ACC112 (cell line): ENCODE results near the gene RFX2.

Experiments
- H2AFZ ChIP-seq: fragments of 200-600 bp; sonication (generic); one replicate; pipeline ENCODE4 v1.6.0; 2017; ENCODE audit warnings: antibody characterized with exemption, low read length; ENCODE audit not compliant: unreplicated experiment
- H3K27ac ChIP-seq: fragments of 200-600 bp; sonication (generic); 2 replicates; pipeline ENCODE4 v1.5.1; 2014; ENCODE audit warnings: low read depth, mild to moderate bottlenecking, antibody characterized with exemption, low read length, moderate library complexity
- H3K27me3 ChIP-seq: fragments of 200-600 bp; sonication (generic); 2 replicates; pipeline ENCODE4 v1.6.1; 2014; ENCODE audit warnings: mild to moderate bottlenecking, antibody characterized with exemption, low read length, moderate library complexity, mixed read lengths; ENCODE audit not compliant: insufficient read depth
- H3K36me3 ChIP-seq: fragments of 200-600 bp; sonication (generic); 2 replicates; pipeline ENCODE4 v1.6.1; 2016; ENCODE audit warnings: mild to moderate bottlenecking, antibody characterized with exemption, low read length, moderate library complexity, mixed read lengths; ENCODE audit not compliant: insufficient read depth
- H3K4me1 ChIP-seq: fragments of 200-600 bp; sonication (generic); one replicate; pipeline ENCODE4 v1.6.1; 2016; ENCODE audit warnings: low read length, mixed read lengths; ENCODE audit not compliant: insufficient read depth, unreplicated experiment, control insufficient read depth
- H3K4me3 ChIP-seq: fragments of 200-600 bp; sonication (generic); 2 replicates; pipeline ENCODE4 v1.5.1; 2014; ENCODE audit warnings: mild to moderate bottlenecking, low read depth, low read length
- H3K79me2 ChIP-seq: fragments of 200-600 bp; sonication (generic); one replicate; pipeline ENCODE4 v1.6.0; 2016; ENCODE audit warnings: low read length; ENCODE audit not compliant: control insufficient read depth, unreplicated experiment, insufficient read depth

RFX2 gene

GRCh38 chr19:6103894-6104293, 6.4 kb downstream of the RFX2 start:
- Histone ChIP-seq H3K4me3 (peak overlapping the region; percentile 66; the same call in 1 of the 2 replicates), H2AFZ (no peak overlapping the region), H3K4me1 (peaks cover 33% of the 10 kb centered on the region), H3K27me3 (no peaks in the 10 kb centered on the region), H3K27ac (peak overlapping the region; percentile 99), H3K79me2 (peaks cover 20% of the 10 kb centered on the region), H3K36me3 (no peaks in the 10 kb centered on the region)

GRCh38 chr19:6103217-6103644, 7.1 kb downstream of the RFX2 start:
- H3K4me3 ChIP-seq: peak overlapping the region; percentile 66; the same call in 1 of the 2 replicates
- peaks cover 33% of the 10 kb centered on the region for H3K4me1 ChIP-seq
- H3K36me3 ChIP-seq: no peaks in the 10 kb centered on the region
- peaks cover 20% of the 10 kb centered on the region for H3K79me2 ChIP-seq
- H3K27ac ChIP-seq: peak overlapping the region; percentile 99
- no peak overlapping the region for H2AFZ ChIP-seq
- H3K27me3 ChIP-seq: no peaks in the 10 kb centered on the region

GRCh38 chr19:6101991-6102390, 8.3 kb downstream of the RFX2 start:
- H3K4me3 ChIP-seq: no peak overlapping the region
- no peak overlapping the region for H2AFZ ChIP-seq
- H3K27ac ChIP-seq: 0 out of 2 replicates have a peak overlapping the region, but pooled peaks have one; percentile 99
- no peaks in the 10 kb centered on the region for H3K27me3 ChIP-seq
- no peaks in the 10 kb centered on the region for H3K36me3 ChIP-seq
- peaks cover 20% of the 10 kb centered on the region for H3K79me2 ChIP-seq
- H3K4me1 ChIP-seq: peaks cover 28% of the 10 kb centered on the region

- H3K27ac ChIP-seq: no peak overlapping the region
Measured at GRCh38 chr19:6101291-6101825, 8.9 kb downstream of the RFX2 start.

GRCh38 chr19:6100284-6100915, 9.9 kb downstream of the RFX2 start:
- H3K79me2 ChIP-seq: peaks cover 13% of the 10 kb centered on the region
- no peaks in the 10 kb centered on the region for H3K36me3 ChIP-seq
- H3K27ac ChIP-seq: no peak overlapping the region
- H3K27me3 ChIP-seq: no peaks in the 10 kb centered on the region
- no peak overlapping the region for H2AFZ ChIP-seq
- H3K4me1 ChIP-seq: peaks cover 28% of the 10 kb centered on the region
- no peak overlapping the region for H3K4me3 ChIP-seq

More at GRCh38 chr19:6101291-6101825, 8.9 kb downstream of the RFX2 start:
- peaks cover 28% of the 10 kb centered on the region for H3K4me1 ChIP-seq
- no peak overlapping the region for H3K4me3 ChIP-seq
- no peak overlapping the region for H2AFZ ChIP-seq
- no peaks in the 10 kb centered on the region for H3K27me3 ChIP-seq
- H3K36me3 ChIP-seq: no peaks in the 10 kb centered on the region
- H3K79me2 ChIP-seq: peaks cover 20% of the 10 kb centered on the region

GRCh38 chr19:6099599-6099998, 10.7 kb downstream of the RFX2 start:
- H3K4me3 ChIP-seq: no peak overlapping the region
- peaks cover 11% of the 10 kb centered on the region for H3K79me2 ChIP-seq
- no peak overlapping the region for H2AFZ ChIP-seq
- no peaks in the 10 kb centered on the region for H3K27me3 ChIP-seq
- H3K4me1 ChIP-seq: peaks cover 24% of the 10 kb centered on the region
- no peak overlapping the region for H3K27ac ChIP-seq
- H3K36me3 ChIP-seq: no peaks in the 10 kb centered on the region

- Histone ChIP-seq H3K79me2 (peaks cover 11% of the 10 kb centered on the region), H3K36me3 (no peaks in the 10 kb centered on the region), H3K4me1 (peaks cover 21% of the 10 kb centered on the region), H2AFZ (no peak overlapping the region), H3K27ac (no peak overlapping the region), H3K27me3 (no peaks in the 10 kb centered on the region), H3K4me3 (no peak overlapping the region)
Measured at GRCh38 chr19:6099033-6099432, 11.3 kb downstream of the RFX2 start.

- Histone ChIP-seq H3K27me3 (no peaks in the 10 kb centered on the region), H2AFZ (no peak overlapping the region), H3K27ac (no peak overlapping the region), H3K4me1 (peaks cover 16% of the 10 kb centered on the region), H3K4me3 (no peak overlapping the region), H3K79me2 (peaks cover 11% of the 10 kb centered on the region), H3K36me3 (no peaks in the 10 kb centered on the region)
Measured at GRCh38 chr19:6098574-6098973, 11.7 kb downstream of the RFX2 start.

- no peak overlapping the region for H3K4me3 ChIP-seq
- H3K27me3 ChIP-seq: no peaks in the 10 kb centered on the region
- H3K4me1 ChIP-seq: peaks cover 12% of the 10 kb centered on the region
- H2AFZ ChIP-seq: no peak overlapping the region
- H3K79me2 ChIP-seq: peaks cover 11% of the 10 kb centered on the region
- no peaks in the 10 kb centered on the region for H3K36me3 ChIP-seq
- no peak overlapping the region for H3K27ac ChIP-seq
Measured at GRCh38 chr19:6097911-6098310, 12.4 kb downstream of the RFX2 start.

GRCh38 chr19:6095760-6096159, 14.5 kb downstream of the RFX2 start:
- no peak overlapping the region for H3K4me3 ChIP-seq
- H3K27me3 ChIP-seq: no peaks in the 10 kb centered on the region
- H3K27ac ChIP-seq: no peak overlapping the region
- no peaks in the 10 kb centered on the region for H3K36me3 ChIP-seq
- H3K79me2 ChIP-seq: peaks cover 7% of the 10 kb centered on the region
- H3K4me1 ChIP-seq: peaks cover 21% of the 10 kb centered on the region
- H2AFZ ChIP-seq: no peak overlapping the region
